MCF 10A (cell line): Measurements from ENCODE around the gene KRT71. TPM values are rescaled to one million over a fixed set of nuclear protein-coding genes. Genes with fewer than 3 reads are reported as not detected.

Experiments used
- BruUV-seq: library from RNA; stranded (reverse); fragments of 400-500 nt; replicated peaks from 2 replicates; lab custom pipeline; 2021; lab: Mats Ljungman, UMichigan
- CTCF ChIA-PET: fragments of 300-600 bp; sonication (Branson Sonifier 250); formaldehyde crosslinking; extraction: SDS; loops from one replicate; lab custom pipeline; 2021; ENCODE audit warnings: antibody characterized with exemption, inconsistent platforms; lab: Yijun Ruan, JAX
- POLR2A ChIA-PET: fragments of 300-600, 350-650 bp; sonication (Branson Sonifier 250); formaldehyde crosslinking; extraction: SDS; loops from one replicate; lab custom pipeline; 2020; ENCODE audit warnings: antibody characterized with exemption, inconsistent platforms; lab: Yijun Ruan, JAX
- DNase-seq: peaks from one replicate; pipeline ENCODE4 v3.0.0-alpha.2; 2018; ENCODE audit not compliant: unreplicated experiment
- H3K27ac Mint-ChIP-seq: one replicate; pipeline ENCODE4 v1.8.0; 2022; ENCODE audit warnings: mild to moderate bottlenecking, low read depth, mixed read lengths; ENCODE audit not compliant: unreplicated experiment
- H3K27me3 Mint-ChIP-seq: one replicate; pipeline ENCODE4 v1.8.0; 2022; ENCODE audit warnings: mixed read lengths; ENCODE audit not compliant: insufficient read depth, unreplicated experiment
- H3K36me3 Mint-ChIP-seq: one replicate; pipeline ENCODE4 v1.8.0; 2022; ENCODE audit warnings: mild to moderate bottlenecking, moderate library complexity, mixed read lengths; ENCODE audit not compliant: insufficient read depth, unreplicated experiment
- H3K4me1 Mint-ChIP-seq: one replicate; pipeline ENCODE4 v1.8.0; 2022; ENCODE audit warnings: mixed read lengths; ENCODE audit not compliant: insufficient read depth, unreplicated experiment
- H3K4me3 Mint-ChIP-seq: one replicate; pipeline ENCODE4 v1.8.0; 2022; ENCODE audit warnings: mild to moderate bottlenecking, moderate library complexity, mixed read lengths; ENCODE audit not compliant: unreplicated experiment
- H3K9me3 Mint-ChIP-seq: one replicate; pipeline ENCODE4 v1.8.0; 2022; ENCODE audit warnings: mixed read lengths; ENCODE audit not compliant: unreplicated experiment
- CTCF ChIP-seq: fragments of 200-600 bp; IDR thresholded peaks from one replicate; pipeline ENCODE4 v1.8.0; 2022; ENCODE audit warnings: antibody characterized with exemption, mild to moderate bottlenecking; ENCODE audit not compliant: unreplicated experiment
- intact Hi-C: fragments of 100-400 bp; cut with micrococcal nuclease; formaldehyde crosslinking; loops from 2 replicates; pipeline ENCODE4 v1.14.1; 2022
- total RNA-seq: library from RNA; stranded (reverse); gene quantifications from 2 replicates; pipeline ENCODE4 v1.2.3, GENCODE V29; 2022

Gene KRT71
- total RNA-seq, 1 experiment from 2014 or later, result not detected

GRCh38 chr12:52552055-52552454, 890 bp downstream of the KRT71 start:
- Mint-ChIP-seq H3K4me1 (no peaks in the 10 kb centered on the region), H3K27ac (no peak overlapping the region), H3K27me3 (peaks cover 22% of the 10 kb centered on the region), H3K4me3 (no peak overlapping the region), H3K36me3 (no peaks in the 10 kb centered on the region), H3K9me3 (no peaks in the 10 kb centered on the region)
- intact Hi-C loops, result no loop called here
- ChIA-PET CTCF (interaction anchor here (1.6 kb wide), 1 partner anchor 327 kb away, joined by 4 read pairs; no protein-coding TSS in a partner anchor), POLR2A (no interaction called here)
- BruUV-seq, result no TSS peak
- DNase-seq, result no peak
- no peak for TF ChIP-seq CTCF

- ChIA-PET POLR2A (no interaction called here), CTCF (interaction anchor here (1.0 to 1.6 kb wide), 2 partner anchors 17 to 328 kb away, joined by 3 to 4 read pairs; no protein-coding TSS in a partner anchor)
- intact Hi-C loops, result no loop called here
- Mint-ChIP-seq H3K27me3 (peaks cover 19% of the 10 kb centered on the region), H3K9me3 (no peaks in the 10 kb centered on the region), H3K4me3 (no peak overlapping the region), H3K27ac (no peak overlapping the region), H3K4me1 (no peaks in the 10 kb centered on the region), H3K36me3 (no peaks in the 10 kb centered on the region)
- TF ChIP-seq CTCF, result no peak
- DNase-seq, result no peak
- no TSS peak for BruUV-seq
Observed at GRCh38 chr12:52551216-52551865, 1.6 kb downstream of the KRT71 start.

GRCh38 chr12:52546126-52546525, 6.8 kb downstream of the KRT71 start:
- POLR2A ChIA-PET, result no interaction called here
- Mint-ChIP-seq H3K9me3 (no peaks in the 10 kb centered on the region), H3K27ac (no peak overlapping the region), H3K4me1 (no peaks in the 10 kb centered on the region), H3K27me3 (peaks cover 12% of the 10 kb centered on the region), H3K4me3 (no peak overlapping the region), H3K36me3 (no peaks in the 10 kb centered on the region)
- TF ChIP-seq CTCF, result no peak
- CTCF ChIA-PET, result interaction anchor here (0.8 to 2.0 kb wide), 5 partner anchors 13 to 434 kb away, joined by 3 to 6 read pairs (median 4); no protein-coding TSS in a partner anchor
- DNase-seq, result no peak
- no TSS peak for BruUV-seq
- intact Hi-C loops, result no loop called here

GRCh38 chr12:52543985-52544883, 8.7 kb downstream of the KRT71 start:
- TF ChIP-seq CTCF, result no peak
- no peak overlapping the region for H3K4me3 Mint-ChIP-seq
- no peak overlapping the region for H3K27ac Mint-ChIP-seq
- BruUV-seq, result no TSS peak
- no peaks in the 10 kb centered on the region for H3K9me3 Mint-ChIP-seq
- intact Hi-C loops, result no loop called here
- peaks cover 3% of the 10 kb centered on the region for H3K27me3 Mint-ChIP-seq
- H3K4me1 Mint-ChIP-seq, result peaks cover 5% of the 10 kb centered on the region
- POLR2A ChIA-PET, result interaction anchor here (1.1 kb wide), 1 partner anchor 23 kb away, joined by 3 read pairs; no protein-coding TSS in a partner anchor
- CTCF ChIA-PET, result interaction anchor here (0.5 to 2.0 kb wide), 3 partner anchors 154 to 436 kb away, joined by 3 to 6 read pairs (median 3); no protein-coding TSS in a partner anchor
- H3K36me3 Mint-ChIP-seq, result no peaks in the 10 kb centered on the region
- no peak for DNase-seq
